WI38 (cell line): ENCODE measurements around the gene BCAS3.

Source experiments
- H3K4me3 ChIP-seq: 2 replicates; pipeline ENCODE4 v1.5.1; 2011; ENCODE audit warnings: low read depth, mild to moderate bottlenecking, control low read depth, low read length
- CTCF ChIP-seq: IDR thresholded peaks from 2 replicates; pipeline ENCODE4 v1.5.1; 2012; ENCODE audit warnings: low read depth, mild to moderate bottlenecking, control low read depth, low read length

BCAS3 gene

GRCh38 chr17:61335105-61335844 is 657.6 kb downstream of the BCAS3 start:
- H3K4me3 ChIP-seq: no peak overlapping the region
- TF ChIP-seq CTCF: no peak

GRCh38 chr17:61335845-61336655 is 658.4 kb downstream of the BCAS3 start:
- no peak for TF ChIP-seq CTCF
- no peak overlapping the region for H3K4me3 ChIP-seq

GRCh38 chr17:61337290-61337689 is 659.6 kb downstream of the BCAS3 start:
- no peak overlapping the region for H3K4me3 ChIP-seq
- TF ChIP-seq CTCF: no peak

- no peak overlapping the region for H3K4me3 ChIP-seq
- TF ChIP-seq CTCF: no peak
These were observed 660.5 kb downstream of the BCAS3 start for GRCh38 chr17:61338000-61338798.

GRCh38 chr17:61338874-61339478 is 661.3 kb downstream of the BCAS3 start:
- H3K4me3 ChIP-seq: no peak overlapping the region
- no peak for TF ChIP-seq CTCF

GRCh38 chr17:61340431-61341209 is 663.0 kb downstream of the BCAS3 start:
- no peak for TF ChIP-seq CTCF
- H3K4me3 ChIP-seq: no peak overlapping the region
